Measurements from ENCODE around the gene ARMH3.
"Not testable (repeated sequence)": the region's sequence is repeated elsewhere in the genome, so short reads cannot be mapped to it uniquely, and the experiment has no call there.

The ARMH3 gene, protein sequence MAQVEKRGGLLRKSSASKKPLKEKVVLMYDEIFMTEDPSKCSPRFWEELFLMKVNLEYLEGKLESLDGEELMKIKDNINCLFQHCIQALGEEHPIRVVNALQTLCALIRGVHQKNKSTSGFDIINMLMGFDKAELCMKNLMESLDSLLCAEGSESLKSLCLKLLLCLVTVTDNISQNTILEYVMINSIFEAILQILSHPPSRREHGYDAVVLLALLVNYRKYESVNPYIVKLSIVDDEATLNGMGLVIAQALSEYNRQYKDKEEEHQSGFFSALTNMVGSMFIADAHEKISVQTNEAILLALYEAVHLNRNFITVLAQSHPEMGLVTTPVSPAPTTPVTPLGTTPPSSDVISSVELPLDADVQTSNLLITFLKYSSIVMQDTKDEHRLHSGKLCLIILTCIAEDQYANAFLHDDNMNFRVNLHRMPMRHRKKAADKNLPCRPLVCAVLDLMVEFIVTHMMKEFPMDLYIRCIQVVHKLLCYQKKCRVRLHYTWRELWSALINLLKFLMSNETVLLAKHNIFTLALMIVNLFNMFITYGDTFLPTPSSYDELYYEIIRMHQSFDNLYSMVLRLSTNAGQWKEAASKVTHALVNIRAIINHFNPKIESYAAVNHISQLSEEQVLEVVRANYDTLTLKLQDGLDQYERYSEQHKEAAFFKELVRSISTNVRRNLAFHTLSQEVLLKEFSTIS

DNA sequence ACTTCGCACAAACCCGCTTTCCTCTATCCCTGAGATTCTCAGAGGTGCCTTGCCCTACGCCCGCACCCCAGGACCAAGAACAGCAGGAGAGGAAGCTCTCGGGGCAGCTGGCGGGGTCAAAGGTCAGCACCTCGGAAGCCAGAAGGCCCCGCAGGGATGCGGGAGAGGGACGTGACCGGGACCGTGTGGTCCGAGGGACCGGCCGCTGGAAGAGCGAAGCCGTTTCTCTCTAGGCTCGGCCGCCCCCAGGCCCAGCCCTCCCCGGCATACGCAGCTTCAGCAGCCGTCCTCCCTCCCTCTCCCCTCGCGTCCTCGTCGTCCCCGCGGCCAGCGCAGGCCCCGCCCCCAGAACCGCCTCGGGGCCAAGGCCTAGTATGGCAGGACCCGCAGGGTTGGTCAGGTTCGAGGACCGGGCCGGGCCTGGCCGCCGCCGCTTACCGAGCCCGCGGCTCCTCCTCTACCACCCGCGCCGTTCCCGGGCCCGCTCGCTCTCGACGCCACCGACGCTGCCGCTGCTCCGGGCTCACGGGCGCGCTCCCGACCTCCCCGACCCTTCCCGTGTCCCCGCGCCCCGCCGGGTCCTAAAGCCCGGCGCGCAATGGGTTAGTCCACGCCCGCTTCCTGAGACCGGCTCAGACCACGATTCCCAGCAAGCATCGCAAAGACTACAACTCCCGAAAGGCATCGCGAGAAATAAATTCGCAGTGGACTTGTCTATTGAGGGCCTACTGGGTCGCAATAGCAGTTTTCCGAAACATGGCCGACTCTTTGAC, at the start of gene ARMH3:
Gene ARMH3, minus strand, starts transcription at position 527 of the 773 bp plus-strand sequence. CDS start 16,059 bp downstream, outside the sequence.
- peak; percentile 75 to 79 for DNase-seq (ENCODE audit: low read depth in 2 of 2)

DNA sequence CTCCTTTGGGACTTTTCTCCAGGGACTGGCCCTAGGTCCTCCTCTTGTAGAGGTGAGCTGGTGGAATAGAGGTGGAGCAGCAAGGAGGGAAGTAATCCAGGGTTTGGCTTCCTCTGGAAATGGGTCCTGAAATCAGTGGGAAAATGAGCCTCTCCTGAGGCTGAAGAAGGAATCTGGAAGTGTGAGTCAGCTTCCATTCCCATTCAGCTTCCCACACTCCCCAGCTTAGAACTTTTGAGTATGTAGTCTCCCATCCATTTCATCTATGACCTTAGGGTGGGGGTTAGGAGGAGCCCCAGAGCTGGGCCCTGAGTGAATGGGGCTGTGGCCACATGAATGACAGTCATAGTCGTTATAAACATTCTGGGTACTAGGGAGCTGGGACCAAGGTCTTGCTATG, 46.4 kb upstream of the ARMH3 start:
- DNase-seq (ENCODE audit: low read depth in 2 of 2): no peak

DNA sequence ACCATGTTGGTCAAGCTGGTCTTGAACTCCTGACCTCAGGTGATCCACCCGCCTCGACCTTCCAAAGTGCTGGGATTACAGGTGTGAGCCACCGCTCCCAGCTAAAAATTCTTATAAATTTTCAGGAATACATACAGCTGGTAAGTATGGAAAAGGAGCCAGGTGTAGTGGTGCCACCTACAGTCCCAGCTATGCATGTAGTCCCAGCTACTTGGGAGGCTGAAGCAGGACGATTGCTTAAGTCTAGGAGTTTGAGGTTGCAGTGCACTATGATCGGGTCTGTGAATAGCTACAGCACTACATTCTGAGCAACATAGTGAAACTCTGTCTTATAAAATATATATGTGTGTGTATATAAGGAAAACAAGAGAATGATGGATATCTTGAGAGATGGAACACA, 45.2 kb upstream of the ARMH3 start:
- DNase-seq (ENCODE audit: low read depth in 2 of 2): no peak

DNA sequence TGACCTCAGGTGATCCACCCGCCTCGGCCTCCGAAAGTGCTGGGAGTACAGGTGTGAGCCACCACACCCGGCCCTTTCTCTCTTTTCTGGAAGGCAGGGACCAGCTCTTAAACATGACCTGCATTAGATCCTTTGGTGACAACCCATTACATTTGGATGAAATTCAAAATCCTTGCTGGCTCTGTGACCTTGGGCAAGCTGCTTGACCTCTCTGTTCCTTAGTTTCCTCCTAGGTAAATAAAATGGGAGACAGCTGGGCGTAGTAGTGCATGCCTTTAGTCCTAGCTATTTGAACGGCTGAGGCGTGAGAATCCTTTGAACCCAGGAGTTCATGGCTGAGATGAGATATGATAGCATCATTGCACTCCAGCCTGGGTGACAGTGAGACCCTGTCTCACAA, 40.5 kb upstream of the ARMH3 start:
- no peak for DNase-seq (ENCODE audit: low read depth in 2 of 2)

DNA sequence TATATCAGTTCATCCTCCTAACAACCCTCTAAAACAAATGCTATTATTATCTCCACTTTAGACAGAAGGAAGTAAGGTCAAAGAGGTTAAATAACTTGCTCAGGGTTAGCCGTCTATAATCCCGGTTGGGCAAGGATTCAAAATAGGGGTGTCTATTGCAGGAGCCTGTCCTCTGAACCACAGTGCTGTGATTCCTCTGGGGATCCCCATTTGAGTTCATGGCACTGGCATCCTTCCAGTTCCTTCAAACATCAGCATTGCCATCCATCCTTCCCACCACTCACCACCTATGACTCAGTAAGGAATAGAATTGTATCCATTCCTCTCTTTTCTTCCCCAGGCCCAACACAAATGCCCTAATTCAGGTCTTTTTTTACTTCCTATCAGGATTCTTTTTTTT, 34.8 kb upstream of the ARMH3 start:
- no peak for DNase-seq (ENCODE audit: low read depth in 2 of 2)

DNA sequence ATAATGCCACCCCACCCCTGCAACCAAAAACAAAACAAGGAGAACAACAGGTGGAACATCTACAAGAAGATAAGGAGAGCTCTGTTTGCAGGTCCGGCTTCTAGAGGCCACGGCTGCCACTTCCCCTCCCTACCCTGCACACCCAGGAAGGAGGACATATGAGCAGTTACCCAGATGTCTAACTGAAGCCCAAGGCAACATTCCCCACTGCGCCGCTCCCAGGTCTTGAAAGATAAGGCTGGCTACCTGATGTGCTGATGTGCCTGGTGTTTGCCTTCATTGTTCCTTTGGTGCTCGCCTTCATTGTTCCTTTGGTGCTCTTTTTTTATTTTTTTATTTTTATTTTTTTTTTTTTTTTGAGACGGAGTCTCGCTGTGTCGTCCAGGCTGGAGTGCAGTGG, 30.2 kb upstream of the ARMH3 start:
- no peak for DNase-seq (ENCODE audit: low read depth in 2 of 2)

DNA sequence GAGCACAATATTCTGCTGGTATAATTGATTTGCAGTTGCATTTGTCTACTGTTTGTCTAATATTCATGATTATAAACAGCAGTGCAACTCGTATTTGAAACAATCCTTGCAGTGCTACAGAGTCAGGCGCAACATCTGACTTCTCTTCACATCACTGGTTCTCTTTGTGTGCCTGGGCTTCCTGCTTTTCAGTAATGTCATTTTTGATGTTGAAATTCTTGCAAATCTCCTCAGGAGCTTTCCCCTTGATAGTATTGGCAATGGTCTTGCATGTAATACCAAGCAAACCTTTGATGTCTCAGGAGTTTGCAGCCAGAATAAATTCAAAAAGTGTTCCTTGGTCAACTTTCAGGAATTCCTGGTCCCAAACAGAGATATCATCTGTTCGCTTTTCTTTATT, 29.4 kb upstream of the ARMH3 start:
- no peak for DNase-seq (ENCODE audit: low read depth in 2 of 2)

DNA sequence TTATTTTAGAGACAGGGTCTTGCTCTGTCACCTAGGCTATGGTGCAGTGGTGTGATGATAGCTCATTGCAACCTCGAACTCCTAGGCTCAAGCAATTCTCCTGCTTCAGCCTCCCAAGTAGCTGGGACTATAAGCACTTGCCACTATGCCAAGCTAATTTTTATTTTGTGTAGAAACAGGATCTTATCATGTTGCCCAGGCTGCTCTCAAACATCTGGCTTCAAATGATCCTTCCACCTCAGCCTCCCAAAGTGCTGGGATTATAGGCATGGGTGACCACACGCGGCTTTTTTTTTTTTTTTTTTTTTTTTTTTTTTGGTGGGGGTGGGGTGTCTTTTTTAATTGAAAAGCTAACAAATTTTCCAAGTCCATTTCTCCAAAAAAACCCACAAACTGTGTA, 27.6 kb upstream of the ARMH3 start:
- no peak for DNase-seq (ENCODE audit: low read depth in 2 of 2)

DNA sequence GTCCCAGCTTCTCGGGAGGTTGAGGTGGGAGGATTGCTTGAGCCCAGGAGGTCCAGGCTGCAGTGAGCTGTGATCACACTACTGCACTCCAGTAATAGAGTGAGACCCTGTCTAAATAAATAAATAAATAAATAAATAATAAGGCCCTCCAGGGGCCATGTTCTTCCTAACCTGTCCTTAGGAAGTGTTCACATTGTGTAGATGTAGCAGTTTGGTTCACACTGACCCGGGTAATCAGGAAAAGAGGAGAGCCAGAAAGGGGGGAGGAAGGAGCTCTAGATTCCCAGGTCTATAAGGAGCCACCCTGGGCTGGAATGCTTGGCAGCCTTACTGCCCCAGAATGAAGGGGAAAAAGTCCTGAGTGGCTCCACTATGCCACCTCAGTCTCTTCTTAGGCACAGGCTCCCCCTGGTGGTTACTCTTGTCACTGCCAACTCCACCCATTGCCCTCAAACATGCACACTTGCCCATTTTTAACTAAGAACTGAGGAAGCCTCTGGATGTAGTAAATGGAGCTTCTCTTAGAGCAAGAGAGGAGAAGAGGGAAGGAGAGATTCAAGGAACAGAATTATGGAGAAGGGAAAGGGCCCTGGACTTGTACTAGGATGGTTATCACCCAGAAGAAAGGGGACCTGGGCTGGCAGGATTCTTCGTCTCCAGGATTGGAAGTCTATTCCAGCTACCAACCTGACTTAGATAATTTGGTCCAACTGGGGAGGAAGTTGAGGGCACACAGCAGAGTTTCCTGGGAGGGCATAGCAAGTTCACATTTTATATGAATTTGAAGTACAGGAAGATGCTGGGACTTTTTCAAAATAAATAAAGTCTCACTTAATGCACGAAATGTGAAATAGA, 16.9 kb upstream of the ARMH3 start:
- peak; percentile 69 to 82 for DNase-seq (ENCODE audit: low read depth in 2 of 2)

DNA sequence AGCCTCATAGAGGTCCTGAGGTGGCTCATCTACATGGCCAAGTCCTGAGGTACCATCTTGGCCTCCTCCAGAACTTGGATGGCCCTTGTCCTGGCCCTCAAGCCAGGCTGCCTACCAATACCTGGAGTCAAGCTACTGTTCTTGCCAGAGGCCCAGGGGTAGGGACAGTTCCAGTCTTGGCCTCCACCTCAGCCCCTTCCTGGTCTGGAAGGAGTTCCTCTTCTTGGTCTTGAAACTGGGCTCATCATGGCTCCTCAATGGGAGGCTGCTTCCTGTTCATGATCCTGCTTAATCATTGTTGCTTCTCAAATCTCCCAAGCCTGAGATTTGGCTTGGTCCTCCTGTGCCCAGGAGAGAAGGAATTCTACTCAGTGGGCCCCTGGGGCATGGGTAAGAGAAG, 13.1 kb upstream of the ARMH3 start:
- no peak for DNase-seq (ENCODE audit: low read depth in 2 of 2)

DNA sequence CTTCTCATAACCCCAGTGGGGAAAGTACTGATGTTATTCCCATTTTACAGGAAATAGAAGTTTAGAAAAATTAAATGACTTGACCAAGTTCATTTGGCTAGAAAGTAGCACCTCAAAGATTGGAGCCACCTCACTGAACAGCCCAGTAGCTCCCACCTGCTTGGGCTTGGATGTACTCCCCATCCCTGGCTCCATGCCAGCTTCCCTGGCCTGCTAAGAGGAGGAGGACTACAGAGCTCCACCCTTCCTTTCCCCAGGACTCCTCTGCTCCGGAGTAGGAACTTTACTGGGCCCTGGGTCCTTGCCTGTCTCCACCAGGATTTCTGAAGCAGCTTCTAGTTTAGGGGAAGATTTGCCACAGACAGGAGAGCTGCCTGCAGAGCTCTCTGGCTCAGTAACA, 12.2 kb upstream of the ARMH3 start:
- DNase-seq (ENCODE audit: low read depth in 2 of 2): no peak

DNA sequence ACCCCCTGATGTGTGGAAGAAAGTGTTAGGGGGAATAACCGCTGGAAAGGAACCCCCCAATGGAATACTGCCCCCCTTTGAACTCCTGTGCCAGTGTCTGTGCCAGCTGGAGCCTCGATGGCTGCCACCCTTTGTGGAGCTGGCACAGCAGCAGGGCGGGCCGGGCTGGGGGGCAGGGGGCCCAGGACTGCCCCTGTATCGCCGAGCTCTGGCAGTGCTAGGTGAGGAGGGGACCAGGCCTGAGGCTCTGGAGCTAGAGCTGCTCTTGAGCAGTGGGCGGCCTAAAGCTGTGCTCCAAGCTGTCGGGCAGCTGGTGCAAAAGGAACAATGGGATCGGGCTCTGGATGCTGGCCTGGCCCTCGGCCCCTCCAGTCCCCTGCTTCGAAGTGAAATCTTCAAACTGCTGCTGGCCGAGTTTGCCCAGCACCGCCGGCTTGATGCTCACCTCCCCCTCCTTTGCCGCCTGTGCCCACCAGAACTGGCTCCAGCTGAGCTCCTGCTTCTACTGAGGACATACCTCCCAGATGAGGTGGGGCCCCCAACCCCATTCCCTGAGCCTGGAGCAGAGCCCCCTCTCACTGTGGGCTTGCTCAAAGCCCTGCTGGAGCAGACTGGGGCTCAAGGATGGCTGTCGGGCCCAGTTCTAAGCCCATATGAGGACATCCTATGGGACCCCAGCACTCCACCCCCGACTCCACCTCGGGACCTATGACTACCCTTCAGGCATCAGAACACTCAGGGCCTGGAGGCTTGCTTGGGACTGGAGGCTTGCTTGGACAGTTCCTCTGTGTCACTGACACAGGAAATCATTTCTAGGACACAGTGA, 11.3 kb upstream of the ARMH3 start:
- DNase-seq (ENCODE audit: low read depth in 2 of 2): no peak

DNA sequence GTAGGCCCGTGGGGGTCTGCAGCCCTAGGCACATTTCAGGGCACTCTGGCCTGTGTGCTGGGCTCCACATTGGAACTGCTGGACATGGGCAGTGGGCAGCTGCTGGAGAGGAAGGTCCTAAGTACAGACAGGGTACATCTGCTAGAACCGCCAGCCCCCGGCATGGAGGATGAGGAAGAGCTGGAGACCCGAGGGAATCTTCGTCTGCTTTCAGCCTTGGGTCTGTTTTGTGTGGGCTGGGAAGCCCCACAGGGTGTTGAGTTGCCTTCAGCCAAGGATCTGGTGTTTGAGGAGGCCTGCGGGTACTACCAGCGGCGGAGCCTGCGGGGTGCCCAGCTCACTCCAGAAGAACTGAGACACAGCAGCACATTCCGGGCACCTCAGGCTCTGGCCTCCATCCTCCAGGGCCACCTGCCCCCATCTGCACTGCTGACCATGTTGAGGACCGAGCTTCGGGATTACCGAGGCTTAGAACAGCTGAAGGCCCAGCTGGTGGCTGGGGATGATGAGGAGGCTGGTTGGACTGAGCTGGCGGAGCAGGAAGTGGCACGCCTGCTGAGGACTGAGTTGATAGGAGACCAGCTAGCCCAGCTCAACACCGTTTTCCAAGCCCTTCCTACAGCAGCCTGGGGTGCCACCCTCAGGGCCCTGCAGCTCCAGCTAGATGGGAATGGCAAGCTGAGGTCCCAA, 10.6 kb upstream of the ARMH3 start:
- no peak for DNase-seq (ENCODE audit: low read depth in 2 of 2)

DNA sequence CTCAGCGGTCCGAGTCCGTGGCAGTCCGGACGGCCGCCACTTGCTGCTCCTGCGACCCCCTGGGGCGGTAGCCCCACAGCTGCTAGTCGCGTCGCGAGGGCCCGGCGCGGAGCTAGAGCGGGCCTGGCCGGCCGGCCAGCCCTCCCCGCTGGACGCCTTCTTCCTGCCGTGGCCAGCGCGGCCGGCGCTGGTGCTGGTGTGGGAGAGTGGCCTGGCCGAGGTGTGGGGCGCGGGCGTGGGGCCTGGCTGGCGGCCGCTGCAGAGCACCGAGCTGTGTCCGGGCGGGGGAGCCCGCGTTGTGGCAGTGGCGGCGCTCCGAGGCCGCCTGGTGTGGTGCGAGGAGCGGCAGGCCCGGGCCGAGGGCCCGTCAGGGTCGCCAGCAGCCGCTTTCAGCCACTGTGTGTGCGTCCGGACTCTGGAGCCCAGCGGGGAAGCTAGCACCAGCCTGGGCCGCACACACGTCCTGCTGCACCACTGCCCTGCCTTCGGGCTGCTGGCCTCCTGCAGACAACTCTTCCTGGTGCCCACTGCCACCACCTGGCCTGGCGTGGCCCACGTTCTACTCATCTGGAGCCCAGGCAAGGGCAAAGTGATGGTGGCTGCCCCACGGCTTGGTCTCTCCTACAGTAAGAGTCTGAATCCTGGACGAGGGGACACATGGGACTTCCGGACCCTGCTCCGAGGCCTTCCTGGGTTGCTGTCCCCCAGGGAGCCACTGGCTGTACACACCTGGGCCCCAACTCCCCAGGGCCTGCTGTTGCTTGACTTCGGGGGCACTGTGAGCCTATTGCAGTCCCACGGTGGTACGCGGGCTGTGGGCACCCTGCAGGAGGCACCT, 9.8 kb upstream of the ARMH3 start:
- no peak for DNase-seq (ENCODE audit: low read depth in 2 of 2)

DNA sequence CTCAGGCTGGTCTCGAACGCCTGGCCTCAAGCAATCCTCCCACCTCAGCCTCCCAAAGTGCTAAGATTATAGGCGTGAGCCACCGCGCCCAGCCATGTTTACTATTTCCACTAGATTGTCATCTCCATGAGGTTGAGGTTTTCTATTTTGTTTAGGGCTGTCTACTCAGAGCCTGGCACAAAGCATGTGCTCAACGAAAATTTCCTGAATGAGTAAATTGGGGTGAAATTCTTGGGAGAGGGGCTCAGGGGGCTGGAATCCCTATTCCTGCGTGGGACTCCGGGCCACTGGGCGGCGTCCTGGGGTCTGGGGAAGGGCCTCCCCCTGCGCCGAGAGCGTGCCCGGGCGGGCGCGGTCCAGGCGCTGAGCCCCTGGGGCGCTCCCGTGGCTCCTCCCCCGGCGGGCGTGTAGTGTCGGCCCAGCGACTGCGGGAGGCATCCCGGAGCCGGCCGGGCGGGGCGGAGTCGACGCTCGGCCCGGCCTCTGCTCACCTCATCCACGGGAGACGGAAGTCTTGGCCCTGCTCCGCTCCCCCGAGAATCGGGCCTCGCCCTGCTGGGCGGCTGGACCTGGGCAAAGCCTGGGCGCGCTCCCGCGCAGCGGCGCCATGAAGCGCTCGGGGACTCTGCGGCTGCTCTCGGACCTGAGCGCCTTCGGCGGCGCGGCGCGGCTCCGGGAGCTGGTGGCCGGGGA, 9.0 kb upstream of the ARMH3 start, which contains the start of gene HPS6:
Gene HPS6, plus strand, starts transcription at position 482 of the 693 bp plus-strand sequence. Its CDS starts 126 bp downstream, at position 608.
- DNase-seq (ENCODE audit: low read depth in 2 of 2): peak; percentile 77 to 88

DNA sequence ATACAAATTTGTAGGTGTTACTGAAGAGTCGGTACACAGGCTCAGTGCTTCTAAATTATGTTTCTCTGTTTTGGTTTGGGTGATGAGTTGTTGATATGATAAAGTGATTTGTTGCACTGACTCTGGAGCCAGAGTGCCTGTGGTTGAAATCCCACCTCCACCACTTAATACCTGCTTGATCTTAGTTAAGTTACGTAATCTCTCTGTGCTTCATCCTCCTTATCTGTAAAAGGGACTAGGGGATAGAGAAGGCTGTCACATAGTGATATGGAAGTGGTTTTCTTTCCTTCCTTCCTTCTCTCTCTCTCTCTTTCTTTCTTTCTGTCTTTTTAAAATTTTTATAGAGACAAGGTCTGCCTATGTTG, 8.5 kb upstream of the ARMH3 start:
- DNase-seq (ENCODE audit: low read depth in 2 of 2): no peak

DNA sequence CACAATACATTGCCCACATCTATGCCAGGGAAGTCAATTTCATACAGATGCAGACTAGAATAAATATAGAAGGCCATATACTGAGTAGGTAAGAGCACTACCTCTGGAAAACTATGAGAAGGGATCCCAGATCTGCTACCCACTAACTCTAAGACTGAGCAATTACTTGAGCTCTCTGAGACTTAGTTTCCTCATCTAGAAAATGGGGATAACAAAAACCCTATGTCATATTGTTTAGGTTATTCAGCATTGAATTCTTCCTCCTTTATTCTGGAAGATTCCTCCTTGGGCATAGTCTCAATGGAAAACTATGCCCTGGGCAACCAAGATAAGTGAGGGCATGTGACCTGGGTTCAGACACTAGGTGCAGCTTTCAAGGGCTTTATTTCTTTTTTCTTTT, 4.0 kb upstream of the ARMH3 start:
- no peak for DNase-seq (ENCODE audit: low read depth in 2 of 2)

DNA sequence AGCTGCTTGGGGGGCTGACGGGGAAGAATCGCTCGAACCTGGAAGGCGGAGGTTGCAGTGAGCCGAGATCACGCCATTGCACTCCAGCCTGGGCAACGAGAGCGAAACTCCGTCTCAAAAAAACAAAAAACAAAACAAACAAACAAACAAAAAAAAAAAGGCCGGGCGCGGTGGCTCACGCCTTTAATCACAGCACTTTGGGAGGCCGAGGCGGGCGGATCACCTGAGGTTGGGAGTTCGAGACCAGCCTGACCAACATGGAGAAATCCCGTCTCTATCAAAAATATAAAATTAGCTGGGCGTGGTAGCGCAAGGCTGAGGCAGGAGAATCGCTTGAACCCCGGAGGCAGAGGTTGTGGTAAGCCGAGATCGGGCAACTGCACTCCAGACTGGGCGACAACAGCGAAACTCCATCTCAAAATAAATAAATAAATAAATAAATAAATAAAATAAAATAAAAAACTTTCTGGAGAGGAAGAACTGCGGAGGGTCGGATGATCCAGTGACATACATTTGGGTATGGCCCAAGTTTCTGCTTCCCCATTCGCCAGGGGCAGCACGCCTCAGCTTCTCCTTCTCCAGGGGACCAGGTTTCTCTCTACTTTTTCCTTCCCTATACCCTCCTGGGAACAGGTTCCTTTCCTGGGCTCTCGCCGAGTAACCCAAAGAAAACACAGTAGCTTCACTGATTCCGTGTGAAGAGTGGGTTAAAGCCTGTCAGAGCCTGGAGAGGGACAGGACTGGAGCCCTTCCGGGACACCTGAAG, 909 bp downstream of the ARMH3 start:
- not testable (repeated sequence) for DNase-seq (ENCODE audit: low read depth in 2 of 2)
